Activated CD4-positive, CD25-positive, alpha-beta regulatory T cell treated with anti-CD3 and anti-CD28 coated beads, Interleukin-2, amount 50 U/mL, for 16 hours (primary cell): ENCODE measurements around the gene SF3B2.
"Not testable (repeated sequence)": the region's sequence is repeated elsewhere in the genome, so short reads cannot be mapped to it uniquely, and the experiment has no call there.

Experiments used
- DNase-seq: peaks from one replicate; pipeline ENCODE4 v3.0.0-alpha.2; 2020; ENCODE audit warnings: low read depth, low spot score

Gene SF3B2, protein sequence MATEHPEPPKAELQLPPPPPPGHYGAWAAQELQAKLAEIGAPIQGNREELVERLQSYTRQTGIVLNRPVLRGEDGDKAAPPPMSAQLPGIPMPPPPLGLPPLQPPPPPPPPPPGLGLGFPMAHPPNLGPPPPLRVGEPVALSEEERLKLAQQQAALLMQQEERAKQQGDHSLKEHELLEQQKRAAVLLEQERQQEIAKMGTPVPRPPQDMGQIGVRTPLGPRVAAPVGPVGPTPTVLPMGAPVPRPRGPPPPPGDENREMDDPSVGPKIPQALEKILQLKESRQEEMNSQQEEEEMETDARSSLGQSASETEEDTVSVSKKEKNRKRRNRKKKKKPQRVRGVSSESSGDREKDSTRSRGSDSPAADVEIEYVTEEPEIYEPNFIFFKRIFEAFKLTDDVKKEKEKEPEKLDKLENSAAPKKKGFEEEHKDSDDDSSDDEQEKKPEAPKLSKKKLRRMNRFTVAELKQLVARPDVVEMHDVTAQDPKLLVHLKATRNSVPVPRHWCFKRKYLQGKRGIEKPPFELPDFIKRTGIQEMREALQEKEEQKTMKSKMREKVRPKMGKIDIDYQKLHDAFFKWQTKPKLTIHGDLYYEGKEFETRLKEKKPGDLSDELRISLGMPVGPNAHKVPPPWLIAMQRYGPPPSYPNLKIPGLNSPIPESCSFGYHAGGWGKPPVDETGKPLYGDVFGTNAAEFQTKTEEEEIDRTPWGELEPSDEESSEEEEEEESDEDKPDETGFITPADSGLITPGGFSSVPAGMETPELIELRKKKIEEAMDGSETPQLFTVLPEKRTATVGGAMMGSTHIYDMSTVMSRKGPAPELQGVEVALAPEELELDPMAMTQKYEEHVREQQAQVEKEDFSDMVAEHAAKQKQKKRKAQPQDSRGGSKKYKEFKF

GRCh38 chr11:66051766-66052663 lies at the start of gene SF3B2:
SF3B2 (plus strand) TSS chr11:66052364; CDS start chr11:66052385, 21 bp downstream.
- DNase-seq, result peak; percentile 92

- DNase-seq, result no peak
Observed at GRCh38 chr11:66002648-66003225, 49.4 kb upstream of the SF3B2 start.

- no peak for DNase-seq
Observed at GRCh38 chr11:66003291-66003690, 48.9 kb upstream of the SF3B2 start.

DNA sequence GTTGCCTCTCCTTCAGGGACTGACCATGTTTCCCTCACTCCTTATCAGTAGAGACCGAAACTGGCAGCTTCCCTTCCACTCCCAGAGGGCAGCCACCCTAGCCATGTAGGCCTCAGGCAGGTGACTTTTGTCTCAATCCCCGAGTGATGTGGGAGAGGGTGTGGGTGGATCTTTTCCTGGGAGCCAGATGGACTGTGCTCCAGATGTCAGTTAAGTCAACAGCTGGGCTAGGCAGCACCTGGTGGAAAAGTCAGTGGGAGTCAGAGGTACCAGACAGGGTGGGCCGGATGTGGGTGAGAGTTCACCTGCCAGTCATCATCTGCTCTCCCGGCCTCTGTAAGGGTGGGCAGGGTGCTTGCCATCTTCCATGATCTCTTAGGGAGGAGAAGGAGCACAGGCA lies 48.0 kb upstream of the SF3B2 start:
- DNase-seq, result no peak

- no peak for DNase-seq
Observed at GRCh38 chr11:66006134-66006890, 45.9 kb upstream of the SF3B2 start.

- no peak for DNase-seq
Observed at GRCh38 chr11:66006891-66007176, 45.3 kb upstream of the SF3B2 start.

DNA sequence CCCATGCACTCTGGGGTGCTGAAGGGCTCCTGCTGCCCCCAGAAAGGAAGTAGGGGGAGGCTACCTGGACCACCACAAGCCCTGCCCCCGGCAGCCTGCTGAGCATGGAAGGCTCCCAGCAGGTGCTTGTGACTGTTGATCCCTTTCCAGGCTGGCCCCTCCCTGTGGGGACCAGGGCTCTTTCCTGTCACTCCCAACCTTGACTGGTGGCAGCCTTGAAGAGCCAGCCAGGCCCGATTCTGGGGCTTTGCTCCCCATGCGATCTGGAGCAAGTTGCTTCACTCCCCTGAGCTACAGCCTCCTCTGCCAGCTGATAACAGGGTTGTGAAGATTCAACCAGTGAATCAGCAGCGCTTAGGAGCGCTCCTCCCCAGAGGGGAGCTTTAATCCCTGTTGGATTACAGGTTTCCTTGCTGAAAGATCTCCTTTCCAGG lies 44.9 kb upstream of the SF3B2 start:
- DNase-seq, result no peak

GRCh38 chr11:66008095-66008467 lies 44.1 kb upstream of the SF3B2 start:
- no peak for DNase-seq

DNA sequence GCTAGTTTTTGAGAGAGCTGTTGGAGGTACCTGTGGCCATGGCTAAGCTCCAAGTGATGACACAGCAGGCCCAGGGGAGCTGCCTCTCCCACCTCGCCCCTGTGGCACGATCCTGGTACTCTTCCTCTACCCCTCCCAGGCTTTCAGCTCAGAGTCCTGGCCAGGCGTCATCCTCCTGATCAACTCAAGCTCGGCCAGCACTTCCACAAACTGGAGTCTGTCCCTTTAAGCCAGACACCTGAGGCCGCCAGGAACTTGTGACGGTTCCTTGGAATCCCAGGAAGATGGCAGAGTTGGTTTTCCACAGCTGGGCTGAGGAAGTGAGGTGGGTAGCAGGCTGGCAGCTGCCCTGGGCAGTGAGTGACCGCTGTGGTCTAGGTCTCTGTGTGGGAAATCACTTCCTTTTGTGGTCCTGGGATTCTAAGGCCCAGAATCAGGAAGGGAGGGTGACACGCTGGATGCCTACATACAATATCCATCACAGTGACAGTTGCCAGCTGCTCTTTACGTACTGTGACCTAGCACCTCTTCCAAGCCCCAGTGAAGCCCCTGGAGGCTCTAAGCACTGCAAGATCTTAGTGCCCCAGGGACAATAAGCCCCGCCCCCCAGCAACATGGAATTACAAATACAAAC lies 43.6 kb upstream of the SF3B2 start:
- no peak for DNase-seq

GRCh38 chr11:66010036-66010435 lies 42.1 kb upstream of the SF3B2 start:
- DNase-seq, result not testable (repeated sequence)

DNA sequence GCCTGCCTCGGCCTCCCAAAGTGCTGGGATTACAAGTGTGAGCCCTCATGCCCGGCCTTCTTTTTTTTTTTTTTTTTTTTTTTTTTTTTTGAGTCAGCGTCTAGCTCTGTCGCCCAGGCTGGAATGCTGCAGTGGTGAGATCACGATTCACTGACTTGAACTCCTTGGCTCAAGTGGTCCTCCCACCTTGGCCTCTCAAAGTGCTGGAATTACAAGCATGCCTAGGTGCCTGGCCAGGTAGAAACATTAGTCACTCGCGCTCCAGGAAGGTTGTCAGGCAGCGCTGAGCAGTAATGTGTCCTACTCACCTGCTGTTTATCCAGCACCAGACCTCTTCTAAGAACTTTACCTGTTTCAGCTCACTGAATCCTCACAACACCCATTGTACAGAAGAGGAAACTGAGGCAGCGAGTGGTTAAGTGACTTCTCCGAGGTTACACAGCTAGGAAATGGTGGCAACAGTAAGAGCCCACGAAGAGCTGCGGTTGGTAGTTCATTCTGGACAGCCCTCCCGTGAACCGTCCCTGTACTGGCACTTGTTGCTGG lies 40.9 kb upstream of the SF3B2 start:
- DNase-seq, result no peak

DNA sequence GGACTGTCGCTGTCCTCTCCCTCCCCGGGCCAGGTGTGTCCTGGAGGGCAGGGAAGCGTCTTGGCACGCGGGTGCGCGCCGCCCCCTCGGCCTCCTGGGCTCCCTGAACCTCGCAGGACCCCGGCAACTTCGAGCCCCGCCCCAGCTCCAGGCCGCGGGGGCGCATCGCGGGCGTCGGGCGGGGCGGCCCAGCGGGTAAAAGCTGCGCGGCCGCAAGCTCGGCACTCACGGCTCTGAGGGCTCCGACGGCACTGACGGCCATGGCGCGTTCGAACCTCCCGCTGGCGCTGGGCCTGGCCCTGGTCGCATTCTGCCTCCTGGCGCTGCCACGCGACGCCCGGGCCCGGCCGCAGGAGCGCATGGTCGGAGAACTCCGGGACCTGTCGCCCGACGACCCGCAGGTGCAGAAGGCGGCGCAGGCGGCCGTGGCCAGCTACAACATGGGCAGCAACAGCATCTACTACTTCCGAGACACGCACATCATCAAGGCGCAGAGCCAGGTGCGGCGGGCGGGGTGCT lies 40.3 kb upstream of the SF3B2 start, which contains the start of gene CST6:
TSS of gene CST6 (plus strand) at position 224 of the 519 bp plus-strand sequence. CDS start at position 261, 37 bp downstream.
- no peak for DNase-seq

DNA sequence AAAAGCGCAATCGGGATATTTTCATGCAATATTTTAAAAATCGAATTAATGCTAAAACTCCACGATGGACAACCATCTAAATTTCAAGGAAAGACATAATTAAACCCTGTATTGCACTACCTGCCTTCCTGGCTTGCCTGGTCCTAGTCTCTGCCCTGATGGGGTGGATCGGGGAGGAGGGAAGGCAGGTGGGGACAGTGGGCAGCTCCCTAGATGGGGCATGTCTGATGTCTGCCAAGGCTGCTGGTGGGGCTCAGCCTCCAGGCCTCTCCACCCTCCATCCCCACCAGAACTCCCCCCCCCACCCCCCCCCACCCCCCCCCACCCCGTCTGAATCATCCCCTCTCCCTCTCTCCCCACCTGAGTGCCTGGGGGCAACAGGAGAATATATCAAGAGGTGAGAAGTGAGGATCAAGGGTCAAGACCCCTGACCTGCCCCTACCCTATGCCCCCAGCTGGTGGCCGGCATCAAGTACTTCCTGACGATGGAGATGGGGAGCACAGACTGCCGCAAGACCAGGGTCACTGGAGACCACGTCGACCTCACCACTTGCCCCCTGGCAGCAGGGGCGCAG lies 39.7 kb upstream of the SF3B2 start:
- no peak for DNase-seq

- DNase-seq, result no peak
Observed at GRCh38 chr11:66012946-66013761, 39.0 kb upstream of the SF3B2 start.

DNA sequence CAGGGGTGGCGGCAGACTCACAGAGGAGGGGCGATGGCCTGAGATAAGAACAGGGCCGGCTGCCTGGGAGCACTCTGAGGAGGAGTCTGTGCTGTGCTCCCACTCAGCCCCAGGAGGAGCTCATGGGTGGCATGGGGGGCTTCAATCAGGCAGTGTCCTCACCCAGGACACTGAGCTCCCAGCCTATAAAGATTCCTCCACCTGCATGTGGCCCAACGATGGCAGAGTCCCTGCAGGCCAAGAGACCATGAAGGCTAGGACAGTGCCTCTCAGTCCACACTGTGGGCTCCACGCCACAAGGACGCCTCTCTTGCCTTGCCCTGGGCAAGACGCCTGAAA lies 38.4 kb upstream of the SF3B2 start:
- no peak for DNase-seq

DNA sequence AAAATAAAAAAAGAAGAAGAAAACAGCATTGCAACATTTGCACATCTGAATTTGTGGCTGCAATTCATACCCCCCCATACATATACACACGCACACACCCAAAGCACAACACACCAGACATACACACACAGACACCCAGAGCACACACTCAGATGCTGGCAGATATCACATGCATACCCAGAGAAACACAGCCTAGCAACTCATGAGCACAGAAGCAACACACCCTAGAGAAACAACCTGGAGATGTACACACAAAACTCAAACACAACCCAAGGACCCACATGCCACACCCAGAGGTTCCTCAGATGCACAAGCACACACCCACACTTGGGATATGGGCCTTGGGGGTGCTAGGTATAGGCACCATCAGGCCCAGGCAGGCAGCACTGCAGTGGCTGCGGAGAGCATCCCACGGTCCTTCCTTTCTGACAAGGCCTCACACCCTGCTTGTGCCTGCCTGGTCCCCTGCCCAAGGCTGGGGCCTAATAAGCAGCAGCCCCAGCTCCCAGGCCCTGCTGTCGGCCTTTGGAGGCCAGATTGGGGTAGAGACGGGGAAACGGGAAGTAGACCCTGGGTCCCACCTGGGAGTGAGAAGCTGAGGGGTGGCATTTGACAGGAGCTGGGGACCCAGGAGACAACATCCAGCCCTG lies 37.2 kb upstream of the SF3B2 start:
- no peak for DNase-seq

GRCh38 chr11:66015454-66015881 lies 36.7 kb upstream of the SF3B2 start:
- no peak for DNase-seq
